Body of pancreas (tissue), 4 donors: Measurements from ENCODE around the gene AZI2. TPM values are rescaled to one million over a fixed set of nuclear protein-coding genes. Genes with fewer than 3 reads are reported as not detected.

Source experiments
- ATAC-seq: fragments of 150-250 bp; one replicate; pipeline ENCODE4 v1.9.1; 2016
- DNase-seq, 4 donors: peaks; one replicate each; pipeline ENCODE4 v3.0.0-alpha.2; 2019
- H3K27ac ChIP-seq, 4 donors: fragments of 200-600 bp; sonication (generic); 1 replicate in 3 of 4; 2 replicates in 1 of 4; pipeline versions ENCODE4 v1.5.1 to v1.6.1; 2016 to 2019; ENCODE audit warnings: mild to moderate bottlenecking in 1 of 4, mixed read lengths in 1 of 4, moderate library complexity in 1 of 4
- H3K27me3 ChIP-seq, 2 donors: fragments of 200-600 bp; sonication (generic); one replicate each; pipeline ENCODE4 v1.6.0; 2016; ENCODE audit warnings: mild to moderate bottlenecking in 1 of 2
- H3K36me3 ChIP-seq, 2 donors: fragments of 200-600 bp; sonication (generic); replicated peaks in 1 of 2; 2 replicates each; pipeline ENCODE4 v1.5.1; 2016; ENCODE audit warnings: low read depth in 2 of 2; ENCODE audit not compliant: insufficient read depth in 1 of 2
- H3K4me1 ChIP-seq: fragments of 200-600 bp; sonication (generic); one replicate; pipeline ENCODE4 v1.6.0; 2016
- H3K4me3 ChIP-seq, 2 donors: fragments of 200-600 bp; sonication (generic); 1 replicate in 1 of 2; 2 replicates in 1 of 2; pipeline ENCODE4 v1.5.1; 2016 to 2019
- H3K9me3 ChIP-seq, 3 donors: fragments of 200-600 bp; sonication (generic); 1 replicate in 2 of 3; 2 replicates in 1 of 3; pipeline ENCODE4 v1.5.1; 2016
- CTCF ChIP-seq, 7 experiments: fragments of 450-650 bp in 4 of 7; fragments of 200-600 bp in 3 of 7; sonication (generic) in 3 of 7; IDR thresholded peaks; one replicate each; pipeline ENCODE4 v1.5.1; 2016 to 2019; ENCODE audit warnings: antibody characterized with exemption in 7 of 7
- POLR2A ChIP-seq, 3 donors: fragments of 450-650 bp; IDR thresholded peaks; one replicate each; pipeline ENCODE4 v1.6.1; 2016; ENCODE audit warnings: antibody characterized with exemption in 3 of 3, mild to moderate bottlenecking in 2 of 3
- WGBS, 2 donors: methylation state at CpG; one replicate each; pipeline ENCODE4 v1.1.5; 2017; 5-methylcytosine and 5-hydroxymethylcytosine counted together
- intact Hi-C: fragments of 100-400 bp; cut with DNase I; formaldehyde crosslinking; loops from one replicate; pipeline ENCODE4 v1.15.1; 2023
- total RNA-seq, 2 donors: library from RNA; depleted of rRNA; stranded (reverse); fragments of >200 nt; gene quantifications; one replicate each; pipeline ENCODE4 v1.1.0, GENCODE V29; 2016

The AZI2 gene
- total RNA-seq, 2 donors from 2014 or later: 31.3 to 31.6 TPM

GRCh38 chr3:28280781-28281180, 67.8 kb downstream of the AZI2 start:
- Histone ChIP-seq H3K27ac (no peak overlapping the region), H3K36me3 (no peaks in the 10 kb centered on the region), H3K4me1 (peaks cover 8% of the 10 kb centered on the region), H3K9me3 (no peaks in the 10 kb centered on the region), H3K4me3 (no peak overlapping the region), H3K27me3 (no peaks in the 10 kb centered on the region)
- no peak for DNase-seq
- WGBS, 2 donors: 86 to 95% methylated on average over 3 of the region's 3 CpGs
- no peak for ATAC-seq
- intact Hi-C loops: no loop called here
- TF ChIP-seq POLR2A (IDR thresholded peaks at IDR 0.05) (no peak), CTCF (IDR thresholded peaks at IDR 0.05) (no peak)

- WGBS, 2 donors: 50 to 59% methylated on average over 4 of the region's 4 CpGs
- ATAC-seq: no peak
- TF ChIP-seq POLR2A (IDR thresholded peaks at IDR 0.05): no peak
- no peak for TF ChIP-seq CTCF (IDR thresholded peaks at IDR 0.05)
- H3K27me3 ChIP-seq: no peaks in the 10 kb centered on the region
- intact Hi-C loops: no loop called here
- no peak overlapping the region for H3K4me3 ChIP-seq
- no peaks in the 10 kb centered on the region for H3K9me3 ChIP-seq
- peaks cover 8% of the 10 kb centered on the region for H3K4me1 ChIP-seq
- no peak for DNase-seq
- no peaks in the 10 kb centered on the region for H3K36me3 ChIP-seq
- no peak overlapping the region for H3K27ac ChIP-seq
Measured at GRCh38 chr3:28279770-28280169, 68.9 kb downstream of the AZI2 start.

- H3K9me3 ChIP-seq: no peaks in the 10 kb centered on the region
- WGBS, 2 donors: 73 to 78% methylated on average over 2 of the region's 2 CpGs
- H3K36me3 ChIP-seq: no peaks in the 10 kb centered on the region
- no peak overlapping the region for H3K27ac ChIP-seq
- no peak for TF ChIP-seq POLR2A (IDR thresholded peaks at IDR 0.05)
- no peak for TF ChIP-seq CTCF (IDR thresholded peaks at IDR 0.05)
- DNase-seq (no peak), ATAC-seq (no peak)
- no peak overlapping the region for H3K4me3 ChIP-seq
- intact Hi-C loops: no loop called here
- H3K4me1 ChIP-seq: peaks cover 8% of the 10 kb centered on the region
- no peaks in the 10 kb centered on the region for H3K27me3 ChIP-seq
Measured at GRCh38 chr3:28278918-28279317, 69.7 kb downstream of the AZI2 start.

- H3K36me3 ChIP-seq: peaks cover 0 to 1% of the 10 kb centered on the region in 2 donors
- intact Hi-C loops: no loop called here
- ATAC-seq (no peak), DNase-seq (no peak)
- TF ChIP-seq POLR2A (IDR thresholded peaks at IDR 0.05): no peak
- no peak for TF ChIP-seq CTCF (IDR thresholded peaks at IDR 0.05)
- no peak overlapping the region for H3K27ac ChIP-seq
- H3K9me3 ChIP-seq: no peaks in the 10 kb centered on the region
- H3K4me1 ChIP-seq: no peaks in the 10 kb centered on the region
- H3K27me3 ChIP-seq: no peaks in the 10 kb centered on the region
- H3K4me3 ChIP-seq: no peak overlapping the region
Measured at GRCh38 chr3:28273837-28274236, 74.8 kb downstream of the AZI2 start.

Other genes starting within 250 kb of the AZI2 start
- gene CMC1, start 107.2 kb downstream of the AZI2 start, total RNA-seq: 1 to 10 TPM; 2.6 to 5.4 TPM
- 1 to 10 TPM in 1 of 2 donors, not detected in 1; 1.3 TPM for gene ZCWPW2, start 103 bp downstream of the AZI2 start, total RNA-seq